MM.1S (cell line): ENCODE results near the gene RANBP1.
A peak's percentile ranks its signal among the peaks of the same experiment; 100 is the strongest.

Source experiments
- DNase-seq: peaks from one replicate; pipeline ENCODE4 v3.0.0-alpha.2; 2015
- H2AFZ ChIP-seq: fragments of 300-600 bp; sonication (generic); 2 replicates; pipeline ENCODE4 v1.6.0; 2016; ENCODE audit warnings: antibody characterized with exemption, low read length
- H3F3A ChIP-seq: fragments of 300-600 bp; sonication (generic); 2 replicates; pipeline ENCODE4 v1.6.1; 2016; ENCODE audit warnings: mild to moderate bottlenecking, antibody characterized with exemption, low read length, moderate library complexity, mixed read lengths; ENCODE audit not compliant: insufficient read depth
- H3K27ac ChIP-seq: fragments of 300-600 bp; sonication (generic); 2 replicates; pipeline ENCODE4 v1.5.1; 2016; ENCODE audit warnings: mild to moderate bottlenecking, low read length
- H3K27me3 ChIP-seq: fragments of 300-600 bp; sonication (generic); replicated peaks from 2 replicates; pipeline ENCODE4 v1.6.0; 2016; ENCODE audit warnings: low read length; ENCODE audit not compliant: insufficient read depth
- H3K36me3 ChIP-seq: fragments of 300-600 bp; sonication (generic); replicated peaks from 2 replicates; pipeline ENCODE4 v1.6.1; 2016; ENCODE audit warnings: mild to moderate bottlenecking, low read length, mixed read lengths; ENCODE audit not compliant: insufficient read depth
- H3K4me1 ChIP-seq: fragments of 300-600 bp; sonication (generic); 2 replicates; pipeline ENCODE4 v1.6.1; 2016; ENCODE audit warnings: low read length, mixed read lengths
- H3K4me2 ChIP-seq: fragments of 300-600 bp; sonication (generic); 2 replicates; pipeline ENCODE4 v1.6.0; 2016; ENCODE audit warnings: low read depth, low read length
- H3K4me3 ChIP-seq: fragments of 300-600 bp; sonication (generic); 2 replicates; pipeline ENCODE4 v1.5.1; 2016; ENCODE audit warnings: low read length, mixed read lengths
- H3K79me2 ChIP-seq: fragments of 300-600 bp; sonication (generic); 2 replicates; pipeline ENCODE4 v1.6.1; 2016; ENCODE audit warnings: mixed run types, low read length, mixed read lengths
- H3K9ac ChIP-seq: fragments of 300-600 bp; sonication (generic); 2 replicates; pipeline ENCODE4 v1.6.1; 2016; ENCODE audit warnings: low read length, mixed read lengths
- H3K9me2 ChIP-seq: fragments of 300-600 bp; sonication (generic); replicated peaks from 2 replicates; pipeline ENCODE4 v1.6.1; 2016; ENCODE audit warnings: mild to moderate bottlenecking, low read length, mixed read lengths; ENCODE audit not compliant: insufficient read depth
- H3K9me3 ChIP-seq: fragments of 300-600 bp; sonication (generic); replicated peaks from 2 replicates; pipeline ENCODE4 v1.6.1; 2016; ENCODE audit warnings: mild to moderate bottlenecking, low read length, mixed read lengths; ENCODE audit not compliant: insufficient read depth
- H4K20me1 ChIP-seq: fragments of 300-600 bp; sonication (generic); 2 replicates; pipeline ENCODE4 v1.6.1; 2016; ENCODE audit warnings: mild to moderate bottlenecking, low read length, moderate library complexity, mixed read lengths; ENCODE audit not compliant: insufficient read depth
- EZH2 ChIP-seq: fragments of 300-600 bp; sonication (generic); optimal IDR thresholded peaks from 2 replicates; pipeline ENCODE3; 2017; ENCODE audit warnings: low read depth, mild to moderate bottlenecking, antibody characterized with exemption, low read length, mixed read lengths
- EZH2phosphoT487 ChIP-seq: fragments of 300-600 bp; sonication (generic); IDR thresholded peaks from 2 replicates; pipeline ENCODE4 v1.6.1; 2018; ENCODE audit warnings: antibody characterized with exemption, low read length
- TF ChIP-seq, protein P1 (sequence below): fragments of 300-600 bp; sonication (generic); IDR thresholded peaks from 2 replicates; pipeline ENCODE4 v1.5.1; 2016; ENCODE audit warnings: antibody characterized with exemption, low read length, mixed read lengths

The RANBP1 gene

DNA sequence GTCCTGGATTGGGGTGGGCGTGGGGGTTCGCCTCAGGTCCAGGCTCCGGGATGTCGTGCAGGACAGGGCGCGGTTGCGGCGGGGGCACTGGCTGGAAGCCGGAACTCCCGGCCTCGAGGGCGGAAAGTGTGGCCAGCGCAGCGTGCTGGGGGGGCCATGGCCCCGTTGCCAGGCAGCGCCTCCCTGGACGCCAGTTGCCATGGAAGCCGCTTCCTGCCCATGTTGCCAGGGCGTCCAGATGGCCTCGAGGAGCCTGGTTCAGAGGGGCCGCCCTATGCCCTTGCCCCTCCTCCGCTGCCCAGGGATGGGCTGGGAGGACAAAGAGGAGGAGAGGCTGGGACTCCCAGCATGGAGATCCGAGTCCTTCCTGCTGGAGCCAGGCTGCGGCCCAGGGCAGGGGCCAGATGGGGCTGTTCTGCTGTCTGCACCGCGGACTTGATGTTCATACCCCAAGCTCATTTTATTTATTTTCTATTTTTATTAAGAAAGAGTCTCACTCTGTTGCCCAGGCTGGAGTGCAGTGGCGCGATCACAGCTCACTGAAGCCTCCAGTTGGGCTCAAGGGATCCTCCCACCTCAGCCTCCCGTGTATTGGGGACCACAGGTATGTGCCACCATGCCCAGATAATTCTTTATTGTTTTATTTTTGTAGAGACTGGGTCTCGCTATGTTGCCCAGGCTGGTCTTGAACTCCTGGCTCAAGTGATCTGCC lies 39.6 kb downstream of the RANBP1 start:
- Histone ChIP-seq H3K79me2 (no peaks in the 10 kb centered on the region), H3K36me3 (no peaks in the 10 kb centered on the region), H3K4me1 (no peaks in the 10 kb centered on the region), H3K27ac (no peak overlapping the region), H3K27me3 (peaks cover 81% of the 10 kb centered on the region), H2AFZ (no peak overlapping the region), H3K4me3 (no peak overlapping the region), H3K9ac (no peak overlapping the region), H4K20me1 (no peaks in the 10 kb centered on the region), H3F3A (no peaks in the 10 kb centered on the region), H3K4me2 (peak overlapping the region; percentile 18), H3K9me2 (no peaks in the 10 kb centered on the region), H3K9me3 (no peaks in the 10 kb centered on the region)
- TF ChIP-seq EZH2phosphoT487 (no peak), EZH2 (no peak)
- TF ChIP-seq, protein P1, sequence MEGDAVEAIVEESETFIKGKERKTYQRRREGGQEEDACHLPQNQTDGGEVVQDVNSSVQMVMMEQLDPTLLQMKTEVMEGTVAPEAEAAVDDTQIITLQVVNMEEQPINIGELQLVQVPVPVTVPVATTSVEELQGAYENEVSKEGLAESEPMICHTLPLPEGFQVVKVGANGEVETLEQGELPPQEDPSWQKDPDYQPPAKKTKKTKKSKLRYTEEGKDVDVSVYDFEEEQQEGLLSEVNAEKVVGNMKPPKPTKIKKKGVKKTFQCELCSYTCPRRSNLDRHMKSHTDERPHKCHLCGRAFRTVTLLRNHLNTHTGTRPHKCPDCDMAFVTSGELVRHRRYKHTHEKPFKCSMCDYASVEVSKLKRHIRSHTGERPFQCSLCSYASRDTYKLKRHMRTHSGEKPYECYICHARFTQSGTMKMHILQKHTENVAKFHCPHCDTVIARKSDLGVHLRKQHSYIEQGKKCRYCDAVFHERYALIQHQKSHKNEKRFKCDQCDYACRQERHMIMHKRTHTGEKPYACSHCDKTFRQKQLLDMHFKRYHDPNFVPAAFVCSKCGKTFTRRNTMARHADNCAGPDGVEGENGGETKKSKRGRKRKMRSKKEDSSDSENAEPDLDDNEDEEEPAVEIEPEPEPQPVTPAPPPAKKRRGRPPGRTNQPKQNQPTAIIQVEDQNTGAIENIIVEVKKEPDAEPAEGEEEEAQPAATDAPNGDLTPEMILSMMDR, result no peak
- DNase-seq, result peak; percentile 28

DNA sequence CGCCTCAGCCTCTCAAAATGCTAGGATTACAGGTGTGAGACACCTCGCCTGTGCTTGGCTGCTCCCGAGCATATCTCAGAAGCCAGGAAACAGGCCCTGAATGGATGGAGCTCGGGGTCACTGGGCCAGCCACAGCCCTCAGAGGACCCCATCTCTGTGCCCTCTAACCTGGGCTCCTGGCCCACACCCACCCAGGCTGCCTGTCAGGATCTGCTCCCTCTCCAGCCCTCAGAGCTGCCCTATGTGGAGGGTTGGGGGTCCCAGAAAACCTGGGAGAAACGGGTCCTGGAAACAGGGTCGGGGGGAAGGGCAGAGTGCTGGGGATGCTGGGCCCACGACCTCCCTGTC lies 40.1 kb downstream of the RANBP1 start:
- no peak overlapping the region for H3K27ac ChIP-seq
- TF ChIP-seq EZH2phosphoT487 (no peak), EZH2 (no peak)
- TF ChIP-seq, protein P1, result no peak
- H3K36me3 ChIP-seq, result no peaks in the 10 kb centered on the region
- no peaks in the 10 kb centered on the region for H3K9me2 ChIP-seq
- no peaks in the 10 kb centered on the region for H3F3A ChIP-seq
- no peak overlapping the region for H3K4me2 ChIP-seq
- H3K9ac ChIP-seq, result no peak overlapping the region
- H3K4me3 ChIP-seq, result no peak overlapping the region
- DNase-seq, result no peak
- H3K27me3 ChIP-seq, result peaks cover 82% of the 10 kb centered on the region
- no peaks in the 10 kb centered on the region for H4K20me1 ChIP-seq
- no peaks in the 10 kb centered on the region for H3K4me1 ChIP-seq
- H3K9me3 ChIP-seq, result no peaks in the 10 kb centered on the region
- H3K79me2 ChIP-seq, result no peaks in the 10 kb centered on the region
- H2AFZ ChIP-seq, result no peak overlapping the region

DNA sequence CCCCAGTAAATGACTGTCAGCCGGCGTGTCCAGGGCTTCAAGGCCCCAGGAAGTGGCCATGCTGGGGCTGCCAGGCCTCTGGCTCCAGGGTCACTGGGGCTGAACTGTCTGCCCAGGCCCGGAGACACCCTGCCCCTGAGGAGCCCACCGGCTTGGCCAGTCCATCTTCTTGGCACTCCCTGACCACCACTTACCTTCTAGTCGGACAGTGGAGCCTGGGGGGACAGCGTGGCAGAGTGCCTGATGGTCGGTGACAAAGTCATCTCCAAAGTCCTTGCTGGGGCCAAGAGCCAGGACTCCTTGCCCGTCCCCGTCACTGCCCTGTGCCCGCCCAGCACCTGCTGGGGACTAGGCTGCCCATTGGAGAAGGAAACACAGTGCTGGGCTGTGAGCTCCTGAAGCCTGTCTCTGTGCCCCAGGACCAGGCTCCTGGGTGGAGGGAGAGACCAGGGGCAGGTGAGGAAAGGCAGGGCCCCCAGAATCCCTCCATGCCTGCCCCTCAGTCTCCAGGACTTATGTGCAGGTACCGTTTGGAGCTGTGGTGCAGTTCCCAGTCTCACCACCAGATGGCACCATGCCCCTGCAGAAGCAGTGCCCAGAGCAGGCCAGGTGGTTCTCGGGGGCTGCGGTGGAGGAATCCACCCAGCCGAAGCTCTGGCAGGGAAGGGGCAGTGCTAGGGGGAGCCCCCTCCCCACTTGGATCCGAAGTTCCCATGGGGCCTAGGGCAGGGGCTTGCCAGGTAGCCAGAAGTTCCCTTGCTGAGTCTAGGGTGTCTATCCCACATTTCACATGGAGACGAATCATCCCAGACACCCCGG lies 40.9 kb downstream of the RANBP1 start:
- H3K27me3 ChIP-seq, result peaks cover 84% of the 10 kb centered on the region
- H3K9me2 ChIP-seq, result no peaks in the 10 kb centered on the region
- H3K27ac ChIP-seq, result no peak overlapping the region
- no peaks in the 10 kb centered on the region for H3F3A ChIP-seq
- H3K36me3 ChIP-seq, result no peaks in the 10 kb centered on the region
- H3K4me1 ChIP-seq, result no peaks in the 10 kb centered on the region
- DNase-seq, result peak; percentile 67
- H3K9ac ChIP-seq, result no peak overlapping the region
- no peaks in the 10 kb centered on the region for H3K9me3 ChIP-seq
- no peaks in the 10 kb centered on the region for H4K20me1 ChIP-seq
- H3K79me2 ChIP-seq, result no peaks in the 10 kb centered on the region
- no peak overlapping the region for H3K4me3 ChIP-seq
- TF ChIP-seq EZH2phosphoT487 (no peak), EZH2 (no peak)
- TF ChIP-seq, protein P1, result peak; percentile 97
- no peak overlapping the region for H3K4me2 ChIP-seq
- no peak overlapping the region for H2AFZ ChIP-seq
